H1 (cell line): ENCODE data around the gene CHRD. TPM values are rescaled to one million over a fixed set of nuclear protein-coding genes. Genes with fewer than 3 reads are reported as not detected.

Source experiments
- CTCF ChIA-PET: fragments of 300-600 bp; sonication (Branson Sonifier 250); formaldehyde crosslinking; loops from one replicate; lab custom pipeline; 2021; ENCODE audit not compliant: partially characterized antibody; lab: Charles Lee
- POLR2A ChIA-PET: fragments of 300-600 bp; sonication (Branson Sonifier 250); formaldehyde crosslinking; loops from one replicate; lab custom pipeline; 2021; ENCODE audit warnings: inconsistent platforms; ENCODE audit not compliant: partially characterized antibody; lab: Charles Lee
- DNase-seq, 2 experiments: peaks; one replicate each; pipeline versions ENCODE4 v3.0.0 to v3.0.0-alpha.2; 2010 to 2022; ENCODE audit warnings: low spot score in 2 of 2, low read depth in 1 of 2, mixed read lengths in 1 of 2
- FAIRE-seq: peaks from 2 replicates; lab custom pipeline; 2011; peaks lifted over from hg19 to GRCh38; lab: Jason Lieb, UNC
- H2AFZ ChIP-seq: 2 replicates; pipeline ENCODE4 v1.8.1; 2012; ENCODE audit warnings: low read length, inconsistent platforms
- H2AK5ac ChIP-seq: 2 replicates; pipeline ENCODE4 v1.6.1; 2013; ENCODE audit warnings: low read depth, low read length
- H2BK120ac ChIP-seq: replicated peaks from 2 replicates; pipeline ENCODE3; 2013; ENCODE audit warnings: low read depth, low read length, inconsistent platforms
- H2BK12ac ChIP-seq: 2 replicates; pipeline ENCODE4 v1.6.1; 2013; ENCODE audit warnings: low read depth, low read length
- H2BK15ac ChIP-seq: 2 replicates; pipeline ENCODE4 v1.6.1; 2013; ENCODE audit warnings: low read length
- H2BK20ac ChIP-seq: 2 replicates; pipeline ENCODE4 v1.6.1; 2013; ENCODE audit warnings: low read length
- H2BK5ac ChIP-seq: 2 replicates; pipeline ENCODE4 v1.6.1; 2013; ENCODE audit warnings: low read depth, low read length
- H3K14ac ChIP-seq: 2 replicates; pipeline ENCODE4 v1.6.1; 2013; ENCODE audit warnings: inconsistent platforms; ENCODE audit not compliant: insufficient read length
- H3K18ac ChIP-seq: 2 replicates; pipeline ENCODE4 v1.6.1; 2013; ENCODE audit warnings: low read length; ENCODE audit errors: extremely low read depth
- H3K23ac ChIP-seq: 2 replicates; pipeline ENCODE4 v1.6.1; 2013; ENCODE audit warnings: inconsistent platforms; ENCODE audit not compliant: insufficient read length
- H3K23me2 ChIP-seq: 2 replicates; pipeline ENCODE4 v1.6.1; 2013; ENCODE audit warnings: low read depth, low read length
- H3K27ac ChIP-seq: 2 replicates; pipeline ENCODE4 v1.6.1; 2011; ENCODE audit warnings: low read depth, low read length, inconsistent platforms
- H3K27me3 ChIP-seq, 4 experiments: replicated peaks in 1 of 4; 1 replicate in 1 of 4; 2 replicates in 3 of 4; pipeline versions ENCODE4 v1.6.1 to v1.8.1; 2011 to 2013; ENCODE audit warnings: low read length in 3 of 4, mild to moderate bottlenecking in 3 of 4, inconsistent platforms in 2 of 4, mixed read lengths in 2 of 4, moderate library complexity in 1 of 4; ENCODE audit not compliant: control insufficient read depth in 3 of 4, insufficient read depth in 3 of 4; ENCODE audit errors: extremely low read depth in 1 of 4
- H3K36me3 ChIP-seq, 4 experiments: 2 replicates each; pipeline versions ENCODE4 v1.6.1 to v1.8.1; 2011 to 2013; ENCODE audit warnings: mild to moderate bottlenecking in 4 of 4, low read length in 3 of 4, moderate library complexity in 2 of 4, control low read depth in 1 of 4, inconsistent platforms in 1 of 4; ENCODE audit not compliant: insufficient read depth in 4 of 4, control insufficient read depth in 2 of 4
- H3K4ac ChIP-seq: replicated peaks from 2 replicates; pipeline ENCODE3; 2013; ENCODE audit warnings: low read length, low read depth, mixed read lengths, inconsistent platforms; ENCODE audit not compliant: insufficient read length
- H3K4me1 ChIP-seq, 4 experiments: replicated peaks in 1 of 4; 1 replicate in 1 of 4; 2 replicates in 3 of 4; pipeline versions ENCODE4 v1.6.1 to v1.8.1; 2011 to 2013; ENCODE audit warnings: low read length in 3 of 4, inconsistent platforms in 2 of 4, mixed read lengths in 1 of 4; ENCODE audit not compliant: insufficient read depth in 4 of 4, control insufficient read depth in 3 of 4
- H3K4me2 ChIP-seq, 2 experiments: 2 replicates each; pipeline versions ENCODE4 v1.6.1 to v1.8.1; 2011 to 2013; ENCODE audit warnings: low read depth in 2 of 2, low read length in 2 of 2, control low read depth in 1 of 2, inconsistent platforms in 1 of 2, mild to moderate bottlenecking in 1 of 2; ENCODE audit not compliant: insufficient read depth in 1 of 2
- H3K4me3 ChIP-seq, 4 experiments: fragments of 200-600, 300-600 bp in 1 of 4; sonication (generic), shearing (Covaris generic), sonication (Bioruptor Twin) in 1 of 4; 2 replicates each; pipeline versions ENCODE4 v1.5.1 to v1.8.1; 2011 to 2016; ENCODE audit warnings: low read length in 4 of 4, low read depth in 3 of 4, control low read depth in 2 of 4, inconsistent platforms in 2 of 4, mild to moderate bottlenecking in 2 of 4, mixed read lengths in 1 of 4, moderate library complexity in 1 of 4; ENCODE audit not compliant: insufficient read depth in 2 of 4; ENCODE audit errors: extremely low read depth in 1 of 4
- H3K56ac ChIP-seq: replicated peaks from 2 replicates; pipeline ENCODE3; 2013; ENCODE audit warnings: low read depth, mild to moderate bottlenecking, mixed read lengths, low read length, inconsistent platforms; ENCODE audit not compliant: insufficient read length
- H3K79me1 ChIP-seq: 2 replicates; pipeline ENCODE4 v1.6.1; 2013; ENCODE audit warnings: low read depth, low read length, control low read depth
- H3K79me2 ChIP-seq, 2 experiments: 2 replicates each; pipeline versions ENCODE4 v1.6.1 to v1.8.1; 2012 to 2013; ENCODE audit warnings: low read length in 2 of 2, mild to moderate bottlenecking in 2 of 2, inconsistent platforms in 1 of 2; ENCODE audit not compliant: insufficient read depth in 2 of 2, control insufficient read depth in 1 of 2
- H3K9ac ChIP-seq, 4 experiments: replicated peaks in 1 of 4; 1 replicate in 1 of 4; 2 replicates in 3 of 4; pipeline versions ENCODE4 v1.6.1 to v1.8.1; 2011 to 2013; ENCODE audit warnings: low read depth in 3 of 4, low read length in 3 of 4, control low read depth in 2 of 4, mild to moderate bottlenecking in 2 of 4, moderate library complexity in 2 of 4, inconsistent platforms in 1 of 4; ENCODE audit errors: extremely low read depth in 1 of 4
- H3K9me3 ChIP-seq, 2 experiments: 2 replicates each; pipeline versions ENCODE4 v1.6.1 to v1.8.1; 2012 to 2013; ENCODE audit warnings: mild to moderate bottlenecking in 2 of 2, moderate library complexity in 2 of 2, control low read depth in 1 of 2, inconsistent platforms in 1 of 2, low read depth in 1 of 2, low read length in 1 of 2, mixed read lengths in 1 of 2; ENCODE audit not compliant: insufficient read depth in 2 of 2
- H4K20me1 ChIP-seq, 2 experiments: replicated peaks in 1 of 2; 2 replicates each; pipeline versions ENCODE3 to v1.8.1; 2011 to 2013; ENCODE audit warnings: inconsistent platforms in 2 of 2, low read length in 2 of 2, mild to moderate bottlenecking in 1 of 2; ENCODE audit not compliant: insufficient read depth in 2 of 2, control insufficient read depth in 1 of 2
- H4K5ac ChIP-seq: 2 replicates; pipeline ENCODE4 v1.6.1; 2013; ENCODE audit warnings: low read length, low read depth, mixed read lengths, inconsistent platforms; ENCODE audit not compliant: insufficient read length
- H4K8ac ChIP-seq: 2 replicates; pipeline ENCODE4 v1.8.0; 2013; ENCODE audit warnings: mild to moderate bottlenecking, moderate library complexity, low read length, inconsistent platforms; ENCODE audit not compliant: insufficient read depth; ENCODE audit errors: extremely low read depth
- H4K91ac ChIP-seq: replicated peaks from 2 replicates; pipeline ENCODE3; 2013; ENCODE audit warnings: low read length, mixed read lengths, inconsistent platforms; ENCODE audit not compliant: insufficient read length
- POLR2AphosphoS5 ChIP-seq: IDR thresholded peaks from 2 replicates; pipeline ENCODE4 v1.6.1; 2011; ENCODE audit warnings: low read depth, low read length
- YY1 ChIP-seq: IDR thresholded peaks from 2 replicates; pipeline ENCODE4 v1.6.1; 2011; ENCODE audit warnings: low read depth, mild to moderate bottlenecking, low read length
- WGBS, 2 experiments: shearing (Covaris generic) in 1 of 2; methylation state at CpG; one replicate each; pipeline versions ENCODE4 v1.1.6 to v1.1.7; 2013 to 2015; ENCODE audit warnings: low lambda C conversion rate in 2 of 2, mixed read lengths in 2 of 2, inconsistent platforms in 1 of 2, low coverage in 1 of 2, missing lambda C conversion rate in 1 of 2; ENCODE audit not compliant: insufficient replicate concordance in 2 of 2, insufficient coverage in 1 of 2, insufficient read length in 1 of 2; ENCODE audit errors: extremely low coverage in 1 of 2, missing lambda C conversion rate in 1 of 2; 5-methylcytosine and 5-hydroxymethylcytosine counted together
- polyA plus RNA-seq, 7 experiments: library from polyadenylated mRNA; depleted of rRNA in 3 of 7; stranded (reverse) in 5 of 7; unstranded in 2 of 7; fragments of >200 nt in 5 of 7; fragments of 200-250 nt in 2 of 7; gene quantifications; 1 replicate in 5 of 7; 2 replicates in 1 of 7; 4 replicates in 1 of 7; pipeline versions ENCODE4 v1.2.1 to v1.2.3, GENCODE V29; 2011 to 2013; ENCODE audit warnings: missing spikeins in 2 of 7, mixed read lengths in 2 of 7
- total RNA-seq: library from RNA; stranded (reverse); fragmentation: NEBNext Ultra II Directional; extraction: Animal tissue kit (Norgen Biotek cat#: 25700); gene quantifications from 2 replicates; pipeline ENCODE4 v1.2.1, GENCODE V29; 2021

Gene CHRD
- total and polyA plus RNA-seq, 2 of the 8 experiments (the other 6 are each of a cell fraction or from before 2014, with no cell fraction given), result 0.62 to 0.86 TPM

- ChIA-PET POLR2A (interaction anchor here (1.0 to 2.0 kb wide), 4 partner anchors 9 to 15 kb away, joined by 3 to 16 read pairs (median 9); no protein-coding TSS in a partner anchor), CTCF (interaction anchor here (1.2 kb wide), 1 partner anchor 17 kb away, joined by 4 read pairs; no protein-coding TSS in a partner anchor)
- Histone ChIP-seq H4K8ac (no peak overlapping the region; the same call in 1 of the 2 replicates), H2BK15ac (no peak overlapping the region), H3K23ac (no peak overlapping the region), H3K36me3 (peaks cover 39 to 66% (median 59%) of the 10 kb centered on the region in 4 experiments), H3K14ac (no peak overlapping the region), H3K23me2 (peaks cover 12% of the 10 kb centered on the region), H3K4ac (no peak overlapping the region), H3K4me1 (peaks cover 0 to 16% (median 12%) of the 10 kb centered on the region in 4 experiments; a peak in 6 of 7 replicates), H4K20me1 (peaks cover 17 to 31% of the 10 kb centered on the region in 2 experiments), H3K27me3 (no peaks in the 10 kb centered on the region), H2BK120ac (no peak overlapping the region), H3K27ac (no peak overlapping the region), H2BK12ac (no peak overlapping the region), H2AK5ac (no peak overlapping the region), H2BK20ac (no peak overlapping the region), H3K79me2 (0 out of 4 replicates have a peak, but pooled peaks cover 0 to 2% of the 10 kb centered on the region in 2 experiments), H3K56ac (no peak overlapping the region), H3K79me1 (peaks cover 11% of the 10 kb centered on the region), H2BK5ac (no peak overlapping the region), H3K9me3 (no peaks in the 10 kb centered on the region), H4K5ac (no peak overlapping the region), H3K4me3 (no peak overlapping the region), H3K9ac (no peak overlapping the region), H3K18ac (no peak overlapping the region), H3K4me2 (no peak overlapping the region), H2AFZ (no peak overlapping the region), H4K91ac (no peak overlapping the region)
- no peak for DNase-seq
- FAIRE-seq, result no peak
- TF ChIP-seq YY1, result no peak
- 0 out of 2 replicates have a peak, but pooled peaks have one; percentile 14 for TF ChIP-seq POLR2AphosphoS5
- WGBS, 2 experiments, result 95% methylated on average over 6 of the region's 6 CpGs; no CpG with 5 or more reads in 1 of the 2 experiments
These were observed 46.7 kb upstream of the CHRD start for GRCh38 chr3:184333190-184333589.
